Measurements from ENCODE around the gene NLRP11. TPM values are rescaled to one million over a fixed set of nuclear protein-coding genes. Genes with fewer than 3 reads are reported as not detected.

Gene NLRP11
- total and polyA plus RNA-seq, 2 of the 4 experiments (the other 2 are of a cell fraction): not detected

DNA sequence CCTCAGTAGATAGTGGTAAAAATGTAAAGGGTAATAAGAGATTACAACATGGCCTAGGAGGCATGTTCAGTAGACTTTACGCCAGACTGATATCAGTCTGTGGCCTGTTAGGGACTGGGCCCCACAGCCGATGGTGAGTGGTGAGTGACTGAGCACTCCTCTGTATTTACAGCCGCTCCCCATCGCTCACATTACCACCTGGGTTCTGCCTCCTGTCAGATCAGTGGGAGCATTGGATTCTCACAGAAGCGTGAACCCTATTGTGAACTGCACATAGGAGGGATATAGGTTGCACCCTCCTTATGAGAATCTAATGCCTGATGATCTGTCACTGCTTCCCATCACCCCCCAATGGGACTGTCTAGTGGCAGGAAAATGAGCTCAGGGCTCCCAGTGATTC lies 17.9 kb downstream of the NLRP11 start:
- Histone ChIP-seq H2AK5ac (ENCODE audit: low read depth, low read length) (no peak overlapping the region), H3K36me3 (ENCODE audit: control insufficient read depth, insufficient read depth, low read length) (no peaks in the 10 kb centered on the region), H2BK5ac (ENCODE audit: low read depth, low read length, poor library complexity, severe bottlenecking) (no peak overlapping the region), H2AK9ac (replicated peaks; ENCODE audit: low read depth, low read length, poor library complexity) (no peak overlapping the region), H3K18ac (ENCODE audit: low read depth, low read length) (no peak overlapping the region), H3K9me1 (ENCODE audit: insufficient read depth, low read length) (no peaks in the 10 kb centered on the region), H2BK120ac (ENCODE audit: low read depth, low read length) (no peak overlapping the region), H4K8ac (ENCODE audit: low read depth in 2 of 2, low read length in 2 of 2) (no peak overlapping the region), H3K4ac (ENCODE audit: low read depth, low read length) (no peak overlapping the region), H3K56ac (ENCODE audit: extremely low read depth, insufficient read depth, low read length) (no peak overlapping the region), H3K27me3 (ENCODE audit: control insufficient read depth, insufficient read depth, low read length) (no peaks in the 10 kb centered on the region), H2BK15ac (ENCODE audit: low read depth, low read length) (no peak overlapping the region), H3K4me1 (ENCODE audit: control insufficient read depth, insufficient read depth, low read length) (no peaks in the 10 kb centered on the region), H4K91ac (ENCODE audit: insufficient read depth, low read depth, low read length) (no peak overlapping the region), H2AFZ (replicated peaks; ENCODE audit: low read length, poor library complexity) (no peak overlapping the region), H3K79me1 (ENCODE audit: low read depth in 1 of 2, low read length in 2 of 2) (no peaks in the 10 kb centered on the region), H4K20me1 (ENCODE audit: insufficient read depth, low read length) (no peaks in the 10 kb centered on the region), H3K4me3 (ENCODE audit: insufficient read depth, low read depth, low read length) (no peak overlapping the region), H3K4me2 (ENCODE audit: low read depth, low read length) (no peak overlapping the region), H3K27ac (ENCODE audit: insufficient read depth, low read length) (no peak overlapping the region), H3K9ac (ENCODE audit: low read depth, low read length) (no peak overlapping the region), H3K9me3 (ENCODE audit: control insufficient read depth, insufficient read depth, low read length) (peaks cover 20% of the 10 kb centered on the region), H2BK20ac (ENCODE audit: low read depth, low read length) (no peak overlapping the region), H3K14ac (replicated peaks; ENCODE audit: low read depth, low read length) (no peak overlapping the region), H4K5ac (ENCODE audit: low read depth, low read length) (no peak overlapping the region), H3K23ac (ENCODE audit: low read depth, low read length) (no peak overlapping the region)
- ATAC-seq (ENCODE audit: low read depth): no peak
- in situ Hi-C loops (cut with MboI; ENCODE audit: low sequenced_read_pairs): no loop called here
- no TSS peak for BruUV-seq (replicated peaks)
- POLR2A ChIA-PET (ENCODE audit: unreplicated experiment): no interaction called here
- CTCF ChIA-PET: no interaction called here
- intact Hi-C loops (cut with micrococcal nuclease): no loop called here
- no peak for DNase-seq
- TF ChIP-seq MAFK (IDR thresholded peaks at IDR 0.05; ENCODE audit: low read depth, low read length): no peak
- no peak for TF ChIP-seq ELK1 (IDR thresholded peaks at IDR 0.05; ENCODE audit: borderline replicate concordance, low read depth, low read length)
- no peak for TF ChIP-seq POLR2A (IDR thresholded peaks at IDR 0.05; ENCODE audit: low read depth, low read length)
- TF ChIP-seq BHLHE40 (IDR thresholded peaks at IDR 0.05; ENCODE audit: low read depth, low read length): no peak
- TF ChIP-seq, protein P1, sequence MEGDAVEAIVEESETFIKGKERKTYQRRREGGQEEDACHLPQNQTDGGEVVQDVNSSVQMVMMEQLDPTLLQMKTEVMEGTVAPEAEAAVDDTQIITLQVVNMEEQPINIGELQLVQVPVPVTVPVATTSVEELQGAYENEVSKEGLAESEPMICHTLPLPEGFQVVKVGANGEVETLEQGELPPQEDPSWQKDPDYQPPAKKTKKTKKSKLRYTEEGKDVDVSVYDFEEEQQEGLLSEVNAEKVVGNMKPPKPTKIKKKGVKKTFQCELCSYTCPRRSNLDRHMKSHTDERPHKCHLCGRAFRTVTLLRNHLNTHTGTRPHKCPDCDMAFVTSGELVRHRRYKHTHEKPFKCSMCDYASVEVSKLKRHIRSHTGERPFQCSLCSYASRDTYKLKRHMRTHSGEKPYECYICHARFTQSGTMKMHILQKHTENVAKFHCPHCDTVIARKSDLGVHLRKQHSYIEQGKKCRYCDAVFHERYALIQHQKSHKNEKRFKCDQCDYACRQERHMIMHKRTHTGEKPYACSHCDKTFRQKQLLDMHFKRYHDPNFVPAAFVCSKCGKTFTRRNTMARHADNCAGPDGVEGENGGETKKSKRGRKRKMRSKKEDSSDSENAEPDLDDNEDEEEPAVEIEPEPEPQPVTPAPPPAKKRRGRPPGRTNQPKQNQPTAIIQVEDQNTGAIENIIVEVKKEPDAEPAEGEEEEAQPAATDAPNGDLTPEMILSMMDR (conservative IDR thresholded peaks at IDR 0.05; ENCODE audit: low read depth, low read length): no peak
- no peak for TF ChIP-seq FOS (IDR thresholded peaks at IDR 0.05; ENCODE audit: low read depth, low read length)
- TF ChIP-seq CHD1 (IDR thresholded peaks at IDR 0.05; ENCODE audit: low read depth, low read length): no peak
- TF ChIP-seq MXI1 (IDR thresholded peaks at IDR 0.05; ENCODE audit: borderline replicate concordance, low read depth, low read length): no peak
- TF ChIP-seq CEBPB (IDR thresholded peaks at IDR 0.05; ENCODE audit: low read depth, low read length): no peak
- TF ChIP-seq SMC3 (IDR thresholded peaks at IDR 0.05; ENCODE audit: low read depth, low read length): no peak
- no peak for TF ChIP-seq RCOR1 (IDR thresholded peaks at IDR 0.05; ENCODE audit: insufficient replicate concordance, low read length)
- TF ChIP-seq USF2 (IDR thresholded peaks at IDR 0.05; ENCODE audit: low read depth, low read length): no peak
- dilution Hi-C loops (cut with HindIII; ENCODE audit: low sequenced_read_pairs, unreplicated experiment): no loop called here
- WGBS, 2 experiments (ENCODE audit: extremely low coverage in 2 of 2, insufficient read length in 1 of 2): no CpG with 5 or more reads among the region's 5 CpGs

All from IMR-90 (cell line).